BJ (cell line): ENCODE results near the gene FCN1. TPM values are rescaled to one million over a fixed set of nuclear protein-coding genes. Genes with fewer than 3 reads are reported as not detected.
"Not testable (repeated sequence)": the region's sequence is repeated elsewhere in the genome, so short reads cannot be mapped to it uniquely, and the experiment has no call there.

Experiments
- CTCF ChIA-PET: fragments of 350-600 bp; formaldehyde crosslinking; extraction: SDS; loops from one replicate; lab custom pipeline; 2021; ENCODE audit warnings: antibody characterized with exemption, inconsistent platforms; lab: Yijun Ruan, JAX
- POLR2A ChIA-PET: fragments of 300-600 bp; sonication (Branson Sonifier 250); formaldehyde crosslinking; extraction: SDS; loops from one replicate; lab custom pipeline; 2021; ENCODE audit warnings: antibody characterized with exemption; lab: Charles Lee
- DNase-seq: peaks from one replicate; pipeline ENCODE4 v3.0.0-alpha.2; 2011; ENCODE audit warnings: low read depth
- H3K27me3 ChIP-seq: 2 replicates; pipeline ENCODE4 v1.6.0; 2011; ENCODE audit warnings: low read length; ENCODE audit not compliant: control insufficient read depth, insufficient read depth
- H3K36me3 ChIP-seq: 2 replicates; pipeline ENCODE4 v1.5.1; 2011; ENCODE audit warnings: low read length; ENCODE audit not compliant: control insufficient read depth, insufficient read depth
- H3K4me3 ChIP-seq: 2 replicates; pipeline ENCODE4 v1.5.1; 2011; ENCODE audit warnings: low read depth, mild to moderate bottlenecking, control low read depth, low read length
- polyA plus RNA-seq: library from polyadenylated mRNA; depleted of rRNA; stranded (reverse); fragments of >200 nt; gene quantifications from 2 replicates; pipeline ENCODE4 v1.2.3, GENCODE V29; 2011; rRNA removed
- small RNA-seq: library from RNA; depleted of rRNA; stranded (forward); fragments of <200 nt; gene quantifications from one replicate; pipeline ENCODE3, GENCODE V24; 2012; ENCODE audit warnings: low replicate concordance, low read depth; ENCODE audit not compliant: insufficient read length
- TF ChIP-seq, protein P1 (sequence below): IDR thresholded peaks from 2 replicates; pipeline ENCODE4 v1.5.1; 2011; ENCODE audit warnings: low read depth, mild to moderate bottlenecking, control low read depth, inconsistent platforms, low read length, moderate library complexity; ENCODE audit not compliant: insufficient read depth

Gene FCN1
- polyA plus RNA-seq, 1 experiment: not detected

DNA sequence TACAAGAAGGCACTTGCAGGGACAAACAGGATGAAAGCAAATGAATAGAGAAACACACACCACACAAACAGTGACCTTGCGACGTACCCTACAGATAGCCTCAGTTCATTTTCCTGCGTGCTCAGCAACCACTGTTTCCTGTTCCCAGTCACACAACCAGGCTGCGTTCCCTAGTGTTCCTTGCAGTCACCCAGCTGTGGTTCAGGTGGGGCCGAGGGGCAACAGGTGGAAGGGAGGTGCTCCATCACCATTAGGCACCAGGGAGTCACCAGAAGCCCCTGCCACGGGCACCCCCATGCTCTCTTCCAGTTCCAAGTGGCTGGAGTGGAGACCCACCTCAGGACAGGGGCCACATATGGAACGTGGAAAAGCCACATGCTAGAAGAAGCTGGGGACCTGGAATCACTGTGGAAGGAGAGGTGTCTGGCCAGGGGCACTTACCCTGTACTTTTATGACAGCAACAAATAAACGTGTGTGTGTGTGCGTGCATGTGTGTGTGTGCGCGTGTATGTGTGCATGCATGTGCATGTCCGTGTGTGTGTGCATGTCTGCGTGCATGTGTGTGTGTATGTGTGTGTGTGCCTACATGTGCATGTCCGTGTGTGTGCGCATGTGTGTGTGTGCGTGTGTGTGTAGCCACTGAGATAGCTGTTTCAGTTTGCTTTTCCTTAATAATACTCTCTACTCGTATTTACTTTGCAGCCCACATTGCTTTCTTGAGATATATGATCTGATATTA, 55.9 kb downstream of the FCN1 start:
- Histone ChIP-seq H3K27me3 (no peaks in the 10 kb centered on the region; the same call in none of the 2 replicates), H3K4me3 (no peak overlapping the region), H3K36me3 (no peaks in the 10 kb centered on the region)
- TF ChIP-seq, protein P1, sequence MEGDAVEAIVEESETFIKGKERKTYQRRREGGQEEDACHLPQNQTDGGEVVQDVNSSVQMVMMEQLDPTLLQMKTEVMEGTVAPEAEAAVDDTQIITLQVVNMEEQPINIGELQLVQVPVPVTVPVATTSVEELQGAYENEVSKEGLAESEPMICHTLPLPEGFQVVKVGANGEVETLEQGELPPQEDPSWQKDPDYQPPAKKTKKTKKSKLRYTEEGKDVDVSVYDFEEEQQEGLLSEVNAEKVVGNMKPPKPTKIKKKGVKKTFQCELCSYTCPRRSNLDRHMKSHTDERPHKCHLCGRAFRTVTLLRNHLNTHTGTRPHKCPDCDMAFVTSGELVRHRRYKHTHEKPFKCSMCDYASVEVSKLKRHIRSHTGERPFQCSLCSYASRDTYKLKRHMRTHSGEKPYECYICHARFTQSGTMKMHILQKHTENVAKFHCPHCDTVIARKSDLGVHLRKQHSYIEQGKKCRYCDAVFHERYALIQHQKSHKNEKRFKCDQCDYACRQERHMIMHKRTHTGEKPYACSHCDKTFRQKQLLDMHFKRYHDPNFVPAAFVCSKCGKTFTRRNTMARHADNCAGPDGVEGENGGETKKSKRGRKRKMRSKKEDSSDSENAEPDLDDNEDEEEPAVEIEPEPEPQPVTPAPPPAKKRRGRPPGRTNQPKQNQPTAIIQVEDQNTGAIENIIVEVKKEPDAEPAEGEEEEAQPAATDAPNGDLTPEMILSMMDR: no peak
- no peak for DNase-seq
- ChIA-PET POLR2A (no interaction called here), CTCF (no interaction called here)

DNA sequence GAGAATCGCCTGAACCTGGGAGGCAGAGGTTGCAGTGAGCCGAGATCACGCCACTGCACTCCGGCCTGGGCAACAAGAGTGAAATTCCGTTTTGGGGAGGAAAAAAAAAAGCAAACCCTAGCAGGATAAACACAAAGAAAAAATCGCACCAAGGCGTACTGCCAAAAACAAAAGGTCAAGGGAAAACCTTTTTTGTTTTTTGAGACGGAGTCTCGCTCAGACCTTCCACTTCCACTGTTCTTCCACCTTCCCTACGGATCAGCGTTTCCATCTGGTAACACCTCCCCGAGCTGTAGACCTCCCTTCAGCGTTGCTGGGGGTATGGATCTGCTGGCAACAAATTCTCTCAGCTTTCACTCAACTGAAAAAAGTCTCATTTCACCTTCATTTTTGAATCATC, 57.2 kb downstream of the FCN1 start:
- POLR2A ChIA-PET: no interaction called here
- TF ChIP-seq, protein P1: no peak
- Histone ChIP-seq H3K27me3 (no peaks in the 10 kb centered on the region; the same call in none of the 2 replicates), H3K36me3 (no peaks in the 10 kb centered on the region), H3K4me3 (no peak overlapping the region)
- CTCF ChIA-PET: no interaction called here
- no peak for DNase-seq

DNA sequence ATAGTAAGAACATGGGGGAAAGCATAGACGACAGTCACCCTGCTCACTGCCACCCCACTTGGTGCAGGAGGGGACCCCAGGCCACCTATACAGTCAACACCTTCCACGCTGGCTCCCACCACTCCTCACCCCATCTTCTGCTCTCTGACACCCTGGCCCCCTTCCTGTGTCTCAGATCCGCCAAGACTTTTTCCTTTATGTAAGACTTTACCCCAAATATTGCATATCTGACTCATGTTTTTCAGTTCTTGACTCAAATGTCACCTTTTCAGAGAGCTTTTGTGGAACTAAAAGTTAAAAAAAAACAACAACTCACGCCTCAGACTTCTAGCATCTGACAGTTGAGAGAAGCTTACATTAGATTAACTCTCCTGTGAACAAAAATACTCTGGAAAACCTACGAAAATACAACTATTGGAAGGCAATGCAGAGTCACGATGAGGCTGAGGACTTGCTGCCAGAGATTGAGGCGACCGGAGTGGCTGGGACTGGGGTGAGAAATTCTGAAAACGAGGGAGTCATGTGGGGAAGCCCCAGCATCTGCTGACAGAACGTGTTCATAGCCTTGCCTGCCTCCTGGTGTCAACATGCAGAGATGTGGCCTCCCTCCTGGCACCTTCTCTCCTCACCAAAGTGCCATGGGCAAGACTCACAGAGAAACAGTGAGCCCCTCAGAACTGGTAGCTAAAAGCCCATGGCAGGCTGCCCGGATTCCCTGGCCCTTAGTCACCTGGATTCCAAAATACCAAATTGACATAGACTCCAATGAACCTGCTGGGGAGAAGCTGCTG, 59.5 kb downstream of the FCN1 start:
- Histone ChIP-seq H3K27me3 (no peaks in the 10 kb centered on the region; the same call in 1 of the 2 replicates), H3K4me3 (no peak overlapping the region), H3K36me3 (no peaks in the 10 kb centered on the region)
- POLR2A ChIA-PET: no interaction called here
- CTCF ChIA-PET: interaction anchor here (0.9 kb wide), 1 partner anchor 18 kb away, joined by 3 read pairs; no protein-coding TSS in a partner anchor
- TF ChIP-seq, protein P1: no peak
- no peak for DNase-seq

DNA sequence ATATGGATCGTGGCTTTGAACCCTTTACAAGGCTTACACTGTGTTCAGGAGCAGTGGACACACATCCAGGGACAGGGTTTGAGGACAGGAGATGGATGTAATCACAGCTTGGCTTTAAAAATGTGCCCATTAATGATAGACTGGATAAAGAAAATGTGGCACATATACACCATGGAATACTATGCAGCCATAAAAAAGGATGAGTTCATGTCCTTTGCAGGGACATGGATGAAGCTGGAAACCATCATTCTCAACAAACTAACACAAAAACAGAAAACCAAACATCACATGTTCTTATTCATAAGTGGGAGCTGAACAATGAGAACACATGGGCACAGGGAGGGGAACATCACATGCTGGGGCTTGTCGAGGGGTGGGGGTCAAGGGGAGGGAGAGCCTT, 60.3 kb downstream of the FCN1 start:
- H3K36me3 ChIP-seq, POLR2A ChIA-PET, H3K27me3 ChIP-seq, DNase-seq, H3K4me3 ChIP-seq, CTCF ChIA-PET: not testable (repeated sequence)

DNA sequence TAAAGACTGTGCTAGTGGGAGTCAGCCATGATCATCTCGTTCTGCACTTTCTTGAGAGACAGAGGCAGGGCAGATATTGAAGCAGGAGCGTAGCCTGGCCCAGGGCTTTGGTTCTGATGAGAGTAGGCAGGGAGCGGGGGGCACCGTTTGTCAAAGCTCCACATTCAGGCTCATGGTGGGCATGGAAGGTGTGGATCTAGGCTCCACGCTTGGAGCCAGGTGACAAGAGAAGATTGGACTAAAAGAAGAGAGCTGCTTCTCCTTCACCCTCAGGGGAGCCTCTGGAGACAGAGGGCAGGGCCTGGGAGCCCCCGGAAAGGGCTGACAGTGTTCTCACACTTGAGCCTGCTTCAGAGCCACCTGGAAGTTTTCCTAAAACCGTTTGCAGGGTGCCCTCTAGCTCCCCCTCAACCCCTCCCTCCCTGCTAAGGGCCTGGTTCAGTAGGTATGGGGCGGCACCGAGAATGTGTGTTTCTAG, 61.8 kb downstream of the FCN1 start:
- Histone ChIP-seq H3K4me3 (no peak overlapping the region), H3K27me3 (no peaks in the 10 kb centered on the region), H3K36me3 (no peaks in the 10 kb centered on the region)
- CTCF ChIA-PET: no interaction called here
- POLR2A ChIA-PET: no interaction called here
- no peak for DNase-seq
- TF ChIP-seq, protein P1: no peak

Small RNAs within 50 kb of the gene (small RNA-seq; reads per million reads assigned to genes)
- not detected for gene AL603650.1

Other genes with a start within 250 kb of the FCN1 start
- gene FCN2, start 37.1 kb downstream of the FCN1 start, polyA plus RNA-seq: not detected in 2 replicates
- 1.3 and 1.5 TPM in 2 replicates for gene OLFM1, start 169.8 kb upstream of the FCN1 start, polyA plus RNA-seq